ENCODE results near the gene PIK3CB. TPM values are rescaled to one million over a fixed set of nuclear protein-coding genes. Genes with fewer than 3 reads are reported as not detected.

Gene PIK3CB
- total RNA-seq, 5 donors from 2014 or later (not counting 1 experiment from before 2014, with no cell fraction given): 25.2 to 34.4 (median 30.9) TPM

DNA sequence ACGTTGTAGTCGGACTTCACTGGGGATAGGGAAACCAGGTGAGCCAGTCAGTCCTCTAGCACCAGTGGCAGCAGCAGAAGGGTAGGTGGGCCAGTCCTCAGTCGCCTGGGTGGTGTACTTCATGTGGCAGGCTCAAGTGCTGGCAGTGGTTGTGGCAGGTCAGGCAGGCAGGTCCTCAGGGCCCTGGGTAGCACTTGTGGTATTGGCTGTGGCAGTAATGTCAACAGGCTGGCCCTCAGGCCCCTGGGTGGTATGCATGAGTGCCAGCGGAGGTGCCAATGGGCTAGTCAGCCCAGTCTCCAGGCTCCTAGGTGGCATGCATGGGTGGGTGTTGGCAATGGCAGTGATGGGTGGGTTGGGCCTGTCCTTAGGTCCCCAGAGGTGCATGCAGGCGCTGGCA, 185.6 kb downstream of the PIK3CB start:
- Mint-ChIP-seq H3K4me1 (no peaks in the 10 kb centered on the region), H3K27me3 (no peaks in the 10 kb centered on the region), H3K27ac (no peak overlapping the region), H3K4me3 (no peak overlapping the region), H3K9me3 (peaks cover 15 to 34% (median 21%) of the 10 kb centered on the region in 3 donors), H3K36me3 (peaks cover 48% of the 10 kb centered on the region)
- ATAC-seq (replicated peaks in 1 of 4) (no peak), DNase-seq (no peak)
- ChIA-PET POLR2A (no interaction called here), CTCF (no interaction called here)
- Histone ChIP-seq H3K36me3 (ENCODE audit: control insufficient read depth in 2 of 2, extremely low read depth in 1 of 2, insufficient read depth in 1 of 2, low read length in 1 of 2) (peaks cover 24 to 38% of the 10 kb centered on the region in 2 donors), H3K4me3 (ENCODE audit: control insufficient read depth in 1 of 2, extremely low read depth in 1 of 2, low read length in 1 of 2) (no peak overlapping the region), H3K27me3 (replicated peaks in 1 of 2; ENCODE audit: control insufficient read depth in 2 of 2, extremely low read depth in 1 of 2, insufficient read depth in 2 of 2, low read length in 1 of 2) (no peaks in the 10 kb centered on the region), H3K9me3 (peaks cover 5% of the 10 kb centered on the region), H3K27ac (ENCODE audit: low read length) (no peak overlapping the region), H3K4me1 (ENCODE audit: control insufficient read depth in 1 of 2, extremely low read depth in 1 of 2, insufficient read depth in 2 of 2, low read length in 2 of 2) (no peaks in the 10 kb centered on the region)
- WGBS (ENCODE audit: insufficient coverage): 100% methylated on average over 2 of the region's 5 CpGs

DNA sequence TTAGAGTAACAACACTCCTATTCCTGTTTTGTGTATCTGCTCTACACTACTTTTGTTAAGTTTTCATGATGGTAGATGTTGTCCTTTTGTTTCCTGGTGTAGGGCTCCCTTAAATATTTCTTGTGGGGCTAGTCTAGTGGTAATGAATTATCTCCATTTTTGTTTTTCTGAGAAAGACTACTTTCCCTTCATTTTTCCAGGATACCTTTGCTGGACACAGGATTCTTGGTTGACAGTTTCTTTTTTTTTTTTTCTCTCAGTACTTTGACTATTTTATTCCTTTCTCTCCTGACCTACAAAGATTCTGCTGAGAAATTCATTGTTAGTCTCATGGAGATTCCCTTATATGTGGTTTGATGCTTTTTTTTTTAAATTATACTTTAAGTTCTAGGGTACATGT, 188.2 kb downstream of the PIK3CB start:
- Histone ChIP-seq H3K36me3 (ENCODE audit: control insufficient read depth in 2 of 2, extremely low read depth in 1 of 2, insufficient read depth in 1 of 2, low read length in 1 of 2) (peaks cover 15 to 17% of the 10 kb centered on the region in 2 donors), H3K27ac (ENCODE audit: low read length) (no peak overlapping the region), H3K4me1 (ENCODE audit: control insufficient read depth in 1 of 2, extremely low read depth in 1 of 2, insufficient read depth in 2 of 2, low read length in 2 of 2) (no peaks in the 10 kb centered on the region), H3K9me3 (peaks cover 5% of the 10 kb centered on the region), H3K4me3 (ENCODE audit: control insufficient read depth in 1 of 2, extremely low read depth in 1 of 2, low read length in 1 of 2) (no peak overlapping the region), H3K27me3 (replicated peaks in 1 of 2; ENCODE audit: control insufficient read depth in 2 of 2, extremely low read depth in 1 of 2, insufficient read depth in 2 of 2, low read length in 1 of 2) (no peaks in the 10 kb centered on the region)
- POLR2A ChIA-PET: no interaction called here
- CTCF ChIA-PET: interaction anchor here in 1 of 2 donors (0.7 kb wide), 2 partner anchors 60 to 270 kb away, joined by 4 to 6 read pairs; no protein-coding TSS in a partner anchor
- ATAC-seq (replicated peaks in 1 of 4) (no peak), DNase-seq (no peak)
- peaks cover 29 to 50% (median 34%) of the 10 kb centered on the region in 3 donors for H3K9me3 Mint-ChIP-seq
- H3K27ac Mint-ChIP-seq: no peak overlapping the region
- H3K4me3 Mint-ChIP-seq: no peak overlapping the region
- no peaks in the 10 kb centered on the region for H3K27me3 Mint-ChIP-seq
- H3K36me3 Mint-ChIP-seq: peaks cover 29% of the 10 kb centered on the region
- no peaks in the 10 kb centered on the region for H3K4me1 Mint-ChIP-seq

DNA sequence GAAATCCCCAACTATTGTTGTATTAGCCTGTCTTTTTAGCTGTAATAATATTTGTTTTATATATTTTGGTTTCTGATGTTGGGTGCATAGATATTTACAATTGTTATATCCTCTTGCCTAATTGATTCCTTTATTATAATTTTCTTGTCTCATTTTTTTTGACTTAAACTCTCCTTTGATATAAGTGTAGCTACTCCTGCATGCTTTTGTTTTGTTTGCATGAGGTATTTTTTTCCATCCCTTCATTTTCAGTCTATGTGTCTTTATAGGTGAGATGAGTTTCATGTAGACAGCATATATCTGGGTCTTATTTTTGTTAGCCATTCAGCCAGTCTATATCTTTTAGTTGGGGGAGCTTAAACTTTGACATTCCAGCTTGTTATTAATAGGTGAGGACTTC, 188.7 kb downstream of the PIK3CB start:
- Histone ChIP-seq H3K27me3 (replicated peaks in 1 of 2; ENCODE audit: control insufficient read depth in 2 of 2, extremely low read depth in 1 of 2, insufficient read depth in 2 of 2, low read length in 1 of 2) (no peaks in the 10 kb centered on the region), H3K36me3 (ENCODE audit: control insufficient read depth in 2 of 2, extremely low read depth in 1 of 2, insufficient read depth in 1 of 2, low read length in 1 of 2) (peaks cover 13 to 17% of the 10 kb centered on the region in 2 donors), H3K4me1 (ENCODE audit: control insufficient read depth in 1 of 2, extremely low read depth in 1 of 2, insufficient read depth in 2 of 2, low read length in 2 of 2) (no peaks in the 10 kb centered on the region), H3K4me3 (ENCODE audit: control insufficient read depth in 1 of 2, extremely low read depth in 1 of 2, low read length in 1 of 2) (no peak overlapping the region), H3K27ac (ENCODE audit: low read length) (no peak overlapping the region), H3K9me3 (peaks cover 5% of the 10 kb centered on the region)
- Mint-ChIP-seq H3K27ac (no peak overlapping the region), H3K4me3 (no peak overlapping the region), H3K36me3 (peaks cover 25% of the 10 kb centered on the region), H3K4me1 (no peaks in the 10 kb centered on the region), H3K9me3 (peaks cover 29 to 51% (median 35%) of the 10 kb centered on the region in 3 donors), H3K27me3 (no peaks in the 10 kb centered on the region)
- no peak for ATAC-seq (replicated peaks in 1 of 4)
- no peak for DNase-seq
- ChIA-PET CTCF (interaction anchor here in 1 of 2 donors (0.7 kb wide), 2 partner anchors 61 to 270 kb away, joined by 4 to 6 read pairs; no protein-coding TSS in a partner anchor), POLR2A (no interaction called here)

DNA sequence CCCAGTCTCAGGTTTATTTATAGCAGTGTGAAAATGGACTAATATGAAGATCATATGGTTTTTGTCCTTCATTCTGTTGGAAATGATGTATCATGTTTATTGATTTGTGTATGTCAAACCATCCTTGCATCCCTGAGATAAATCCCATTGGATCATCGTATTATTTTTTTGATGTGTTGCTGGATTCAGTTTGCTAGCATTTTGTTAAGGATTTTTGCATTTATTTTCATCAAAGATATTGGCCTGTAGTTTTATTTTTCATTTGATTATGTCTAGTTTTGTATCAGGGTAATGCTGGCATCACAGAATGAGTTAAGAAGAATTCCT, 191.8 kb downstream of the PIK3CB start:
- no peak overlapping the region for H3K27ac Mint-ChIP-seq
- Histone ChIP-seq H3K27me3 (replicated peaks in 1 of 2; ENCODE audit: control insufficient read depth in 2 of 2, extremely low read depth in 1 of 2, insufficient read depth in 2 of 2, low read length in 1 of 2) (no peaks in the 10 kb centered on the region), H3K4me1 (ENCODE audit: control insufficient read depth in 1 of 2, extremely low read depth in 1 of 2, insufficient read depth in 2 of 2, low read length in 2 of 2) (no peaks in the 10 kb centered on the region)

DNA sequence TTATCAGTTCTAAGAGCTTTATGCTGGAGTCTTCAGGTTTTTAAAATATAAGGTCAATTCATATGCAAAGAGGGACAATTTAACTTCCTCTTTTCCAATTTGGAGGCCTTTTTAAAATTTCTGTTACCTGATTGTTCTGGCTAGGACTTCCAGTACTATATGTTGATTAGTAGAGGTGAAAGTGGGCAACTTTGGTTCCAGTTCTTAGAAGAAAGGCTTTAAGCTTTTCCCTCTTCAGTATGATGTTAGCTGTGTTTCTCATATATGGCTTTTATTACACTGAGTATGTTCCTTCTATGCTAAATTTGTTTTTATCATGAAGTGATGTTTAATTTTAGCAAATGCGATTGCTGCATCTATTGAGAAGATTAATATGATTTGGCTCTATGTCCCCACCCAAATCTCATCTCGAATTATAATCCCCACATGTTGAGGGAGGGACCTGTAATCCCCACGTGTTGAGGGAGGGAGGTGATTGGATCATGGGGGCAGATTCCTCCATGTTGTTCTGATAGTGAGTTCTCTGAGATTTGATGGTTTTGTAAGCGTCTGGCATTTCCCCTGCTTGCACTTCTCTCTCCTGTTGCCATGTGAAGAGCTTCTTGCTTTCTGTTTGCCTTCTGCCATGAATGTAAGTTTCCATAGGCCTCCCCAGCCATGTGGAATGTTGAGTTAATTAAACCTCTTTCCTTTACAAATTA, 192.4 kb downstream of the PIK3CB start:
- no peaks in the 10 kb centered on the region for H3K36me3 Mint-ChIP-seq
- no peak overlapping the region for H3K4me3 Mint-ChIP-seq
- no peaks in the 10 kb centered on the region for H3K4me1 Mint-ChIP-seq
- Histone ChIP-seq H3K27ac (ENCODE audit: low read length) (no peak overlapping the region), H3K27me3 (replicated peaks in 1 of 2; ENCODE audit: control insufficient read depth in 2 of 2, extremely low read depth in 1 of 2, insufficient read depth in 2 of 2, low read length in 1 of 2) (no peaks in the 10 kb centered on the region), H3K36me3 (ENCODE audit: control insufficient read depth in 2 of 2, extremely low read depth in 1 of 2, insufficient read depth in 1 of 2, low read length in 1 of 2) (no peaks in the 10 kb centered on the region), H3K9me3 (peaks cover 5% of the 10 kb centered on the region), H3K4me1 (ENCODE audit: control insufficient read depth in 1 of 2, extremely low read depth in 1 of 2, insufficient read depth in 2 of 2, low read length in 2 of 2) (no peaks in the 10 kb centered on the region), H3K4me3 (ENCODE audit: control insufficient read depth in 1 of 2, extremely low read depth in 1 of 2, low read length in 1 of 2) (no peak overlapping the region)
- ChIA-PET POLR2A (no interaction called here), CTCF (no interaction called here)
- no peak overlapping the region for H3K27ac Mint-ChIP-seq
- no peak for DNase-seq
- ATAC-seq (replicated peaks in 1 of 4): no peak
- no CpG with 5 or more reads among the region's 4 CpGs for WGBS (ENCODE audit: insufficient coverage)
- H3K9me3 Mint-ChIP-seq: peaks cover 29 to 65% (median 34%) of the 10 kb centered on the region in 3 donors
- no peaks in the 10 kb centered on the region for H3K27me3 Mint-ChIP-seq

More for the DNA sequence above, 191.8 kb downstream of the PIK3CB start:
- ATAC-seq (replicated peaks in 1 of 4) (no peak), DNase-seq (no peak)
- no peaks in the 10 kb centered on the region for H3K36me3 ChIP-seq (ENCODE audit: control insufficient read depth in 2 of 2, extremely low read depth in 1 of 2, insufficient read depth in 1 of 2, low read length in 1 of 2)
- Mint-ChIP-seq H3K4me1 (no peaks in the 10 kb centered on the region), H3K36me3 (no peaks in the 10 kb centered on the region), H3K27me3 (no peaks in the 10 kb centered on the region), H3K4me3 (no peak overlapping the region), H3K9me3 (peaks cover 29 to 65% (median 34%) of the 10 kb centered on the region in 3 donors)
- no peak overlapping the region for H3K4me3 ChIP-seq (ENCODE audit: control insufficient read depth in 1 of 2, extremely low read depth in 1 of 2, low read length in 1 of 2)
- CTCF ChIA-PET: no interaction called here
- peaks cover 5% of the 10 kb centered on the region for H3K9me3 ChIP-seq
- no CpG with 5 or more reads among the region's 1 CpG for WGBS (ENCODE audit: insufficient coverage)
- POLR2A ChIA-PET: no interaction called here
- no peak overlapping the region for H3K27ac ChIP-seq (ENCODE audit: low read length)

DNA sequence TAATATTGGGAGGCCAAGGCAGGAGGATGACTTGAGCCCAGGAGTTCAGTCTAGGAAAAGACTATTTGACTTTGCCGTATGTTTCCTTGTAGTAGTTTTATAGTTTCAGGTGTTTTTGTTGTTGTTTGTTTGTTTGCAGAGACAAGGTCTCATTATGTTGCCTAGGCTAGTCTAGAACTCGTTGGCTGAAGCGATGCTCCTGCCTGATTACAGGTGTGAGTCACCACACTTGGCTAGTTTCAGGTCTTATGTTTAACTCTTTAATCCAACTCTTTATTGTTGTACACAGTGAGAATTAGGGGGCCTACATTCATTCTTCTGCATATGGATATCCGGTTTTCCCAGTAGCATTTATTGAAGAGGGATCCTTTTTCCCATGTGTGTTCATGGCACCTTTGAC, 194.2 kb downstream of the PIK3CB start:
- H3K9me3 Mint-ChIP-seq: peaks cover 24 to 54% (median 25%) of the 10 kb centered on the region in 3 donors
- no peak overlapping the region for H3K27ac Mint-ChIP-seq

More for the DNA sequence above, 194.2 kb downstream of the PIK3CB start:
- ChIA-PET POLR2A (no interaction called here), CTCF (no interaction called here)
- Histone ChIP-seq H3K36me3 (ENCODE audit: control insufficient read depth in 2 of 2, extremely low read depth in 1 of 2, insufficient read depth in 1 of 2, low read length in 1 of 2) (no peaks in the 10 kb centered on the region), H3K27me3 (replicated peaks in 1 of 2; ENCODE audit: control insufficient read depth in 2 of 2, extremely low read depth in 1 of 2, insufficient read depth in 2 of 2, low read length in 1 of 2) (no peaks in the 10 kb centered on the region), H3K27ac (ENCODE audit: low read length) (no peak overlapping the region), H3K4me3 (ENCODE audit: control insufficient read depth in 1 of 2, extremely low read depth in 1 of 2, low read length in 1 of 2) (no peak overlapping the region), H3K4me1 (ENCODE audit: control insufficient read depth in 1 of 2, extremely low read depth in 1 of 2, insufficient read depth in 2 of 2, low read length in 2 of 2) (no peaks in the 10 kb centered on the region), H3K9me3 (no peaks in the 10 kb centered on the region)
- 89% methylated on average over 1 of the region's 4 CpGs for WGBS (ENCODE audit: insufficient coverage)
- peaks cover 8% of the 10 kb centered on the region for H3K36me3 Mint-ChIP-seq
- no peaks in the 10 kb centered on the region for H3K27me3 Mint-ChIP-seq
- ATAC-seq (replicated peaks in 1 of 4) (no peak), DNase-seq (no peak)
- H3K4me1 Mint-ChIP-seq: no peaks in the 10 kb centered on the region
- no peak overlapping the region for H3K4me3 Mint-ChIP-seq
